H54 (cell line): Measurements from ENCODE around the gene LHFPL5.
A peak's percentile ranks its signal among the peaks of the same experiment; 100 is the strongest.

Experiments used
- DNase-seq: peaks from one replicate; pipeline ENCODE4 v3.0.0; 2011; ENCODE audit warnings: low spot score, mixed read lengths; ENCODE audit not compliant: insufficient read length
- FAIRE-seq: peaks from 3 replicates; lab custom pipeline; 2011; peaks lifted over from hg19 to GRCh38; lab: Jason Lieb, UNC
- POLR2A ChIP-seq: IDR thresholded peaks from 2 replicates; pipeline ENCODE4 v1.6.1; 2011; ENCODE audit warnings: low read depth, mild to moderate bottlenecking, low read length

LHFPL5 gene

GRCh38 chr6:35808688-35809087 lies 3.5 kb downstream of the LHFPL5 start:
- FAIRE-seq (no peak), DNase-seq (no peak)
- no peak for TF ChIP-seq POLR2A

GRCh38 chr6:35809809-35810208 lies 4.7 kb downstream of the LHFPL5 start:
- FAIRE-seq (no peak), DNase-seq (no peak)
- TF ChIP-seq POLR2A = no peak

GRCh38 chr6:35810971-35811698 lies 6.0 kb downstream of the LHFPL5 start:
- no peak for DNase-seq
- TF ChIP-seq POLR2A = no peak

GRCh38 chr6:35811699-35811995 lies 6.5 kb downstream of the LHFPL5 start:
- FAIRE-seq (no peak), DNase-seq (no peak)
- TF ChIP-seq POLR2A = no peak

More at GRCh38 chr6:35810971-35811698, 6.0 kb downstream of the LHFPL5 start:
- peak; percentile 48 for FAIRE-seq

- DNase-seq = no peak
Observed at GRCh38 chr6:35817515-35817914, 12.4 kb downstream of the LHFPL5 start.

GRCh38 chr6:35823601-35824000 lies 18.4 kb downstream of the LHFPL5 start:
- FAIRE-seq = no peak
- TF ChIP-seq POLR2A = no peak
- DNase-seq = no peak

More at GRCh38 chr6:35817515-35817914, 12.4 kb downstream of the LHFPL5 start:
- TF ChIP-seq POLR2A = no peak
- FAIRE-seq = no peak

- FAIRE-seq (no peak), DNase-seq (no peak)
- no peak for TF ChIP-seq POLR2A
Observed at GRCh38 chr6:35824552-35825192, 19.5 kb downstream of the LHFPL5 start.

- TF ChIP-seq POLR2A = no peak
- DNase-seq (no peak), FAIRE-seq (no peak)
Observed at GRCh38 chr6:35829306-35829705, 24.2 kb downstream of the LHFPL5 start.

- no peak for DNase-seq
- no peak for FAIRE-seq
- TF ChIP-seq POLR2A = no peak
Observed at GRCh38 chr6:35831257-35832007, 26.3 kb downstream of the LHFPL5 start.

- FAIRE-seq (no peak), DNase-seq (no peak)
Observed at GRCh38 chr6:35833536-35833935, 28.4 kb downstream of the LHFPL5 start.

GRCh38 chr6:35839019-35839418 lies 33.9 kb downstream of the LHFPL5 start:
- FAIRE-seq (no peak), DNase-seq (no peak)
- no peak for TF ChIP-seq POLR2A

More at GRCh38 chr6:35833536-35833935, 28.4 kb downstream of the LHFPL5 start:
- no peak for TF ChIP-seq POLR2A

GRCh38 chr6:35842381-35842780 lies 37.2 kb downstream of the LHFPL5 start:
- FAIRE-seq = no peak
- no peak for DNase-seq
- no peak for TF ChIP-seq POLR2A

- no peak for FAIRE-seq
- TF ChIP-seq POLR2A = no peak
Observed at GRCh38 chr6:35844290-35844689, 39.1 kb downstream of the LHFPL5 start.

GRCh38 chr6:35850208-35850607 lies 45.1 kb downstream of the LHFPL5 start:
- FAIRE-seq (no peak), DNase-seq (no peak)
- no peak for TF ChIP-seq POLR2A

More at GRCh38 chr6:35844290-35844689, 39.1 kb downstream of the LHFPL5 start:
- no peak for DNase-seq

- no peak for FAIRE-seq
- TF ChIP-seq POLR2A = no peak
- no peak for DNase-seq
Observed at GRCh38 chr6:35852994-35853393, 47.8 kb downstream of the LHFPL5 start.
